Mucosa of descending colon (tissue), 3 donors: ENCODE data around the gene PRDM16. TPM values are rescaled to one million over a fixed set of nuclear protein-coding genes. Genes with fewer than 3 reads are reported as not detected.

Experiments used
- ATAC-seq: fragments of 200-7000 bp; cut with Tn5 transposase; one replicate; pipeline ENCODE4 v1.9.1; 2020; ENCODE audit warnings: mild to moderate bottlenecking, moderate library complexity
- DNase-seq, 3 donors: peaks; one replicate each; pipeline ENCODE4 v3.0.0-alpha.2; 2020
- H3K36me3 ChIP-seq: fragments of 200-600 bp; one replicate; pipeline ENCODE4 v1.8.0; 2021; ENCODE audit warnings: low read depth, mild to moderate bottlenecking
- H3K4me1 ChIP-seq: fragments of 200-600 bp; one replicate; pipeline ENCODE4 v1.8.0; 2021; ENCODE audit warnings: low read depth, mild to moderate bottlenecking
- H3K4me3 ChIP-seq: fragments of 200-600 bp; one replicate; pipeline ENCODE4 v1.8.0; 2021; ENCODE audit warnings: mild to moderate bottlenecking
- H3K9me3 ChIP-seq: fragments of 200-600 bp; one replicate; pipeline ENCODE4 v1.8.0; 2021; ENCODE audit warnings: mild to moderate bottlenecking
- CTCF ChIP-seq: fragments of 200-600 bp; IDR thresholded peaks from one replicate; pipeline ENCODE4 v1.8.0; 2022; ENCODE audit warnings: antibody characterized with exemption, mild to moderate bottlenecking
- intact Hi-C, 2 donors: fragments of 100-400 bp; cut with DNase I in 1 of 2; cut with micrococcal nuclease in 1 of 2; formaldehyde crosslinking; loops; one replicate each; pipeline versions ENCODE4 v1.11.0 to v1.11.1; 2022; cut with DNase I, micrococcal nuclease
- total RNA-seq, 3 donors: library from RNA; stranded (reverse); fragmentation: NEBNext Ultra II Directional in 2 of 3; extraction: Animal tissue kit (Norgen Biotek cat#: 25700) in 2 of 3; gene quantifications; one replicate each; pipeline versions ENCODE4 v1.2.1 to v1.2.4, GENCODE V29; 2021 to 2023
- donor health status: DM: no; HTN: no; CAD: no; lungs with moderate emphysema.
- donor health status: DM: no; HTN: no; CAD: no.
- donor health status: DM: no; HTN: yes; CAD: no.

PRDM16 gene
- total RNA-seq, 3 donors from 2014 or later, result 1.6 to 2.5 (median 2.4) TPM

- peak; percentile 78 for ATAC-seq
- peak; percentile 67 for TF ChIP-seq CTCF
Observed at GRCh38 chr1:3453891-3454810, 385.1 kb downstream of the PRDM16 start, which contains the start of gene ARHGEF16. TSS of gene ARHGEF16 (plus strand) at chr1:3454665. CDS start at chr1:3463085, 8,420 bp downstream.

DNA sequence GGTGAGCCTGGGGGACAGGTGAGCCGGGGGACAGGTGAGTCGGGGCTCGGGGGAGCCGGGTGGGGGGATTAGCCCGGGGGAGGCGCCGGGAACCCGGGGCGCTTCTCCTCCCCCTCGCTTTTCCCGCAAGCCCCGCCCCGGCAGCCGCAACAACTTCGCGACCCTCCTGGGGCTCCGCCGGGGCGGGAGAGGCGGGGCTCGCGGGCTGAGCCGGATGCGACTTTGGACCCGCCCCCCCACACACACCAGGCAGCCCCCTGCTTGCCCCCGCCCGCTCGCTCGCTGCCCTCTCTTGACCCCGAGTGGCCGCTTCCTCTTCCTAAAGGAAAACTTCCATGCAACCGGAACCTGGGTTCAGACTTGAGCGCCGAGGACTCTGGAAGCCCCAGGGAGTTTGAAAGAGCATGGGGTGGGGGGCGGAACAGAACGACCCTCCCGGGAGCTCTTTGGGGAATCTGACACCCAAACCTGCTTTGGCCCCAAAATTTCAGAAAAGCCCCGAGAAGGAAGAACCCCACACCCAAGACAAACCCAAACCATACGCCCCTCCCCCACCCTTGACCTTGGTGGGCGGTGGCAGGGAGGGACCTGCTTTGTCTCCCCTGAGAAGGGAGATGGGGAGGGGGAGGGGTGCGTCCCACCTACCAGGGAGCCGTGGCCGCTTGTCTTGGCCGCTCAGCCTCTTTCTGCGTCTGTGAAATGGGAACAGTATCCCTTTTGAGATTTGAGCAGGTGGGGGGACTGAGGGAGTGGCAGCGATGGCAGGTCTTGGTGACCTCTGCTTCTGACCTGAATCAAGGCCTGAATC is 386.0 kb downstream of the PRDM16 start:
- no peaks in the 10 kb centered on the region for H3K36me3 ChIP-seq
- peaks cover 57% of the 10 kb centered on the region for H3K4me1 ChIP-seq
- H3K4me3 ChIP-seq, result peak overlapping the region; percentile 42
- H3K9me3 ChIP-seq, result no peaks in the 10 kb centered on the region
- peak; percentile 39 for ATAC-seq
- TF ChIP-seq CTCF, result no peak
- peak; percentile 76 to 84 (median 79) for DNase-seq
- intact Hi-C loops, result loop anchor here in 1 of 2 donors (5.0 kb wide), 1 partner anchor 162 kb away; no protein-coding TSS in a partner anchor

More at GRCh38 chr1:3453891-3454810, 385.1 kb downstream of the PRDM16 start, which contains the start of gene ARHGEF16:
- H3K4me1 ChIP-seq, result peaks cover 50% of the 10 kb centered on the region
- peak within 1 kb of the TSS; percentile 42 for H3K4me3 ChIP-seq
- intact Hi-C loops, result loop anchor here in 1 of 2 donors (5.0 kb wide), 1 partner anchor 163 kb away; no protein-coding TSS in a partner anchor
- no peaks in the 10 kb centered on the region for H3K9me3 ChIP-seq
- peak; percentile 91 to 93 (median 92) for DNase-seq
- no peaks in the 10 kb centered on the region for H3K36me3 ChIP-seq

DNA sequence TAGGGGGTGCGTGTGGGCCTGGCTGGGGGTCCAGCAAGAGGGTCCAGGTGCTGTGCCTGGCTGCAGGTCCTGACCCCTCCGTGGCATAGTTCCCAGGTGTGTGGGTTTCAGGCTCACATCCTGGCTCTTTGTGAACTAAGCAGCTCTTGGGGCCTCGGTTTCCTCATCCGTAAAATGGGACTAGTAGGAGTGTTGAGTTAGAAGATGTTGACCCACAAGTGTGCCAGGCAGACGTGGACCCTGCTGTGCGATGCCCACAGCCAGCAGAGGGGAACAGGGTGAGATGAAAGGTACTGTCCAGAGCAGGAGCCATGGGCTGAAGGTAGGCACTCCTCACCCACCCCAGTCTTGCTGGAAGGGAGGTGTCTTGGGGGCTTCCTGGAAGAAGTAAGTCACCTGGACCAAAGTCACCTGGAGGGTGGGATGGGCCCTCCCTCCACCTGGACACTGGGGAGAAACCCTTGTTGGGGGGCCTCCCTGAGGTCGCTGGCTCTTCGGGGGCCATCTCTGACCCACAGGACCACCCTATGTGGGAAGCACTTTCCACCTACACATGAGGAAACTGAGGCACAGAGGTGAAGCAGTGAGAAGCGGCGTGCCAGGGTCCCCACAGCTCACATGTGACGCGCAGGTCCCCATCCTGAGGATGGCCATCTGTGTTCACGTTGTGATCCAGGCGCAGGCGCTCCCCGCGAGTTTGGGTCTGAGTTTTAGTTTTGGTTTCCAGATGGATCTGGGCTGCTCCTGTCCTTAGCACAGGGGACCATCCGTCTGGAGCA is 386.9 kb downstream of the PRDM16 start:
- H3K4me3 ChIP-seq, result no peak overlapping the region
- TF ChIP-seq CTCF, result no peak
- intact Hi-C loops, result no loop called here
- no peak for ATAC-seq
- peaks cover 64% of the 10 kb centered on the region for H3K4me1 ChIP-seq
- H3K36me3 ChIP-seq, result no peaks in the 10 kb centered on the region
- peak; percentile 42 to 56 (median 48) for DNase-seq
- no peaks in the 10 kb centered on the region for H3K9me3 ChIP-seq

DNA sequence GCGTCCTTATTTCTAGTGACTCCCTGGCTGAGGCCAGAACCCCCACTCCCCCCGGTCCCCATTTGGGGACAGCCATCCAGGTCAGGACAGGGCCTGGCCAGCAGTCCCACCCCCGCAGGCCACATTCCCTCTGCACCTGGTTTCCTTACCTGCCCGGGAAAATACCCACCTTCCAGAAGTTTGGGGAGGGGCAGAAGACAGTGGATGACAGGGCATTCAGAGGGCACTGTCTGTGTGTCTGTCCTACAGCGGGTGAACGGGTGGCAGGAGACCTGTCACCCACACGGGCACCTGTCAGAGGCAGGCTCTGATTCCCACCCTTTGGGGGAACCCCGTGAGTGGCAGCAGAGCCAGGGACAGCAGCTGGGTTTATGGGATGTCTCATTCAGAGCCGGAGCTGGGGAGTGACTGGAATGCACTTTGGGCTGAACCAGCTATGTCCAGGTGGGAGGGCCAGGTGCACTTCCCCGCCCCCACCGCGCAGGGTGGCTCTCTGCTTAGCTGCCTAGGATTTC is 387.5 kb downstream of the PRDM16 start:
- intact Hi-C loops, result no loop called here
- H3K36me3 ChIP-seq, result no peaks in the 10 kb centered on the region
- TF ChIP-seq CTCF, result no peak
- no peaks in the 10 kb centered on the region for H3K9me3 ChIP-seq
- no peak overlapping the region for H3K4me3 ChIP-seq
- peaks cover 70% of the 10 kb centered on the region for H3K4me1 ChIP-seq
- peak; percentile 23 for ATAC-seq
- DNase-seq, result peak; percentile 79 to 85 (median 82)
